SKM-1 (cell line): ENCODE results near the gene AQP5.

Experiments used
- DNase-seq: peaks from one replicate; lab custom pipeline; 2025; ENCODE audit not compliant: unreplicated experiment; lab: John Stamatoyannopoulos, UW

AQP5 gene

DNA sequence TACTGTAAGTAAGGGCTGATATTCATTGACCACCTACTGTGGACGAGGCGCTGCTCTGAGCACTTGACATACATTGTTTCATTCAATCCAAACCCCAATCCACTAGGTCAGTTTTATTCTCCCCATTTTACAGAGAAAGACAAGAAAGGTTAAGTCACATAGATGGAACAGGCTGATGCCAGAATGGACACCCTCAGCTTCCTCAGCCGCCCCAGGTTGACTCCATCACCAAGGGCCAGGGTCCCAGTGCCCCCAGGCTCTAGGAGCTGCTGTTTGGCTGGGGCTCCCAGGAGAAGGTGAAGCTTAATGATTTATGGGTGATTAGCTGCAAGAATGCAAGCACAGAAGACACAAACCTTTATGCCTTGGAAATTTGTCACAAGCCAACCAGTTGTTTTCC is 11.8 kb upstream of the AQP5 start:
- DNase-seq = no peak

DNA sequence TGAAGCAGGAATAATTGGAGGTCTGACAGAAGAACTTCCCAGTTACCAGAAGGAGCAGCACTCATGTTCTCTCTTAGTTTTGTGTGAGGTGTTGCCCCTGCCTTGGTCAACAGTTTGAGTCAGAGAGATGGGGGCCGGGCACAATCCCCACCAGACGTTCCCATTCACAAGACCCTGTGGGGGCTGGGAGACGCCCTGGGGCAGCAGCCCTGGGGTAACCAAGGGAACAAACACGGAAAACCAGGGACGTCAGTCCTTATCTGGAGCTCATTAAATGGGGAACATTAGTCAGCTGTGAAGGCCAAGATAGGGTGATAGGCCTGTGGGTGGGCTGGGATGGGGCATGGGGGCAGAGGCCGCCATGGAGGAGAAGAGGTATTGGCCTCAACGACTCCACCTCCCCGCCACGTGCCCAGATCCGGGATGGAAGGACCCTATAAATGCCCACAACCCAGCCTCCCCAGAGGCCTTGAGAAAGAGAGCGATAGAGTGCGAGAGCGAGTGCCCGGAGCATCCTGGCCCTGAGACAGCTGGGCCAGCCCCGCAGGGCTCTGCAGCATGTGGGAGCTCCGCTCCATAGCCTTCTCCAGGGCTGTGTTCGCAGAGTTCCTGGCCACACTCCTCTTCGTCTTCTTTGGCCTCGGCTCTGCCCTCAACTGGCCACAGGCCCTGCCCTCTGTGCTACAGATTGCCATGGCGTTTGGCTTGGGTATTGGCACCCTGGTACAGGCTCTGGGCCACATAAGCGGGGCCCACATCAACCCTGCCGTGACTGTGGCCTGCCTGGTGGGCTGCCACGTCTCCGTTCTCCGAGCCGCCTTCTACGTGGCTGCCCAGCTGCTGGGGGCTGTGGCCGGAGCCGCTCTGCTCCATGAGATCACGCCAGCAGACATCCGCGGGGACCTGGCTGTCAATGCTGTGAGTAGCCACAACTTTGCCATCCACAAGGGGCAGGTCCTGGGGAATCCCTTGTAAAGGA is 11.1 kb upstream of the AQP5 start, which contains the start of gene AQP2:
Gene AQP2, plus strand, starts transcription at position 465 of the 979 bp plus-strand sequence. Its CDS starts 94 bp downstream, at position 559.
- no peak for DNase-seq

DNA sequence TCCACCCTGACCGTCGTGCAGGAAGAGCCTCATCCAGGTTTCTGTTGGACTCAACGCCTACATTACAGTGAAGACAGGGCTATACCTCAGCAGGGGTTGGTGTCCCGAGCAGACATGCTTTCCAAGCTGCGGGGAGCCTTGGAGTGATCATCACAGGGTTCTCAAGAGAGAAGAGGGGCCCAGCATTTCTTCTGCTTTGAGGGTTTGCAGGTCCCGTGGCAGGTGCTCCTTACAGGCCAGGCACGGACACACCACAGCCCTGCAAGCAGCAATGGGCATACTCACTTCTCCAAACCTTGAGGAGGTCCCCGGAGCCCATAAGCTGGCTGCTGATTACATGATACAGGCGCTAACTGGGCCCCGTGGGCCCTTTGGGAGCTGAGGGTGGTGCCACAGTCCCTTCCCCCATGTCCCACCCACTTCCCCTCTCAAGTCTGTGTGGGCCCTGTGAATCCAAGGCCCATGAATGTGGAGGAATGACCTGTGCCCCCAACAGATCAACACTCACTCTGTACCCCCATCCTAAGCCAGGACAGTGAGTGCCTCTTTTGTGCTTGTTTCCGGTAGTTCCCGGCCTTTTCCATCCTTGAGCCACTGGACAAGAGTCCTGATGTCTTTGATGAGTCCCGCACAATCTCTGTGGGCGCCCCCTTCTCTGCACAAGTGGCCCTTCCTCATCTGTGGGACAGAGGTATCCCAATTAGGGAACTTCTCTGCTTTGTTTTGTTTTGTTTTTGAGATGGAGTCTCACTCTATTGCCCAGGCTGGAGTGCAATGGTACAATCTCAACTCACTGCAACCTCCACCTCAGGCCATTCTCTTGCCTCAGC is 10.0 kb upstream of the AQP5 start:
- DNase-seq = no peak

DNA sequence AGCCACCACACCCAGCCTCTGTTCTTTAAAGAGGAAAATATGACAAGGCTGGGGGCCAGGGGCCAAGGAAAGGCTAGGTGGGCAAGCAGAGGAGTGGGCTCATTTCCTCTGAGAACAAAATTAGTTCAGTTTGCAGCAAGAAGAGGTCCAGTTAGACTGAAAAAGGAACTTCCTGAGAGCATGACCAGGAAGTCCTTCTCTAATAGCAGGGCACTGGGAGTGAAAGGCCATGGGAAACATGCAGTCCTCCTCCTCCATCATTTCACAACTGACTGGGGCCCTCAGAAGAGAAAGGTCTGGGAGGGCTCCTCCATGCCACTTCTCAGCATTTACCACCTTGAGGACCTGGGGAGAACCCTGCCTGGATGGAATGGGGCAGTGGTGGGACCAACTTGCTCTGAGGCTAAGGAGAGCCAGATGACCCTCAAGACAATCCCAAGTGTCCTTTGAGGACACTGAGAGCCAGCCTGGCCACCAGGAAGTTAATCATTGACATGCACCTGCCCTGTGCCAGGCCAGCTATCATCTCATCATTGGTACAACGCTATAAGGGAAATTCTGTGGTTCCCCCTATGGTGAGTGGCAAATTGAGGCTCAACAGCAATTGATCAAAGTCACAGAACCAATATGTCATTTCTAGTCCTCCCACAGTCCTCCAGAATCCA is 9.1 kb upstream of the AQP5 start:
- no peak for DNase-seq

DNA sequence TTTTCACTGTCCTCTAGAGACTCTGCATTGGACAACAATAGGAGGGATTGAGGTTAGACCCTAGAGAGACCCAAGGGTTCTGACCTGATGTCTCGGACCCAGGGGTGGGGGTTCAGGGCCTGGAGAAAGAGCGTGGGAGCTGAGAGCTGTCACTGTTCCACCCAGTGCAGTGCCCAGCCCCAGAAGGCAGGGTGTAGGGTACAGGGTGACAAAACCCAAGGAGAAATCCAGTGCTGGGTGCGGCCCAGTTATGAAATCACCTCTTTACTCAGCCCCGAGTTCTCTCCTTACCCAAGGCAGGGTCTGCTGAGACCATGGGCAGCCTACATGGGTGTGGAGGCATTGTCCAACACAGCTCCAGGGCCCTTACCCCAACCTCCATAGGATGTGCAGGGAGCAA is 8.5 kb upstream of the AQP5 start:
- DNase-seq = no peak

DNA sequence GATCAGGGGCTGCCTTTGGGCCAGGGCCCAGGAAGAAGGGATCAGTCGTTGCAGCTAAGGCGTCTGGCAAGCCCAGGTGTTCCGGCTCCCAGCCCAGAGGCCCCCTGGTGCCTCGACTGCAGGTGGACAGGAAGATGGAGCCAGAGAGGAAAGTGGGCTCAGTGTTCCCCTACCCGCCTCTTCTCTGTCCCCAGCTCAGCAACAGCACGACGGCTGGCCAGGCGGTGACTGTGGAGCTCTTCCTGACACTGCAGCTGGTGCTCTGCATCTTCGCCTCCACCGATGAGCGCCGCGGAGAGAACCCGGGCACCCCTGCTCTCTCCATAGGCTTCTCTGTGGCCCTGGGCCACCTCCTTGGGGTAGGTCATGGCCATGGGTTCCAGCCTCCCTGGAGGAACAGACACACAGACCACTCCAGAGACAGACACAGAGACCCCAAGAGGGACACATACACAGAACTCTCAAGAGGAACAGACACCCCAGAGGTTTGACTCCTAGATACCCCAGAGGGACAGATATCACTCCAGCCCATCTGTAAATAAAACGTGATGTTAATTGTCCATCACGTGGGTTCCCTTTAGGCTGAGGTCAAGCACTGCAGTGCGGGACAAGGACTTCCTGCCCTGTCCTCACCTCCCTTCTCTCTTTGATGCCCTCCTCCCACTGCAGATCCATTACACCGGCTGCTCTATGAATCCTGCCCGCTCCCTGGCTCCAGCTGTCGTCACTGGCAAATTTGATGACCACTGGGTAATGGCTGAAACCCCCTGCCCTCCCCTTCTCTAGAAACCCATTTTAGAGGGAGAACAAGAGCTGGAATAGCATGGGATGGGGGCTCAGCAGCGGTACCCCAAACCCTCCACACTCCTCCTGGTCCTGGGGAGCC is 7.5 kb upstream of the AQP5 start:
- DNase-seq = no peak

DNA sequence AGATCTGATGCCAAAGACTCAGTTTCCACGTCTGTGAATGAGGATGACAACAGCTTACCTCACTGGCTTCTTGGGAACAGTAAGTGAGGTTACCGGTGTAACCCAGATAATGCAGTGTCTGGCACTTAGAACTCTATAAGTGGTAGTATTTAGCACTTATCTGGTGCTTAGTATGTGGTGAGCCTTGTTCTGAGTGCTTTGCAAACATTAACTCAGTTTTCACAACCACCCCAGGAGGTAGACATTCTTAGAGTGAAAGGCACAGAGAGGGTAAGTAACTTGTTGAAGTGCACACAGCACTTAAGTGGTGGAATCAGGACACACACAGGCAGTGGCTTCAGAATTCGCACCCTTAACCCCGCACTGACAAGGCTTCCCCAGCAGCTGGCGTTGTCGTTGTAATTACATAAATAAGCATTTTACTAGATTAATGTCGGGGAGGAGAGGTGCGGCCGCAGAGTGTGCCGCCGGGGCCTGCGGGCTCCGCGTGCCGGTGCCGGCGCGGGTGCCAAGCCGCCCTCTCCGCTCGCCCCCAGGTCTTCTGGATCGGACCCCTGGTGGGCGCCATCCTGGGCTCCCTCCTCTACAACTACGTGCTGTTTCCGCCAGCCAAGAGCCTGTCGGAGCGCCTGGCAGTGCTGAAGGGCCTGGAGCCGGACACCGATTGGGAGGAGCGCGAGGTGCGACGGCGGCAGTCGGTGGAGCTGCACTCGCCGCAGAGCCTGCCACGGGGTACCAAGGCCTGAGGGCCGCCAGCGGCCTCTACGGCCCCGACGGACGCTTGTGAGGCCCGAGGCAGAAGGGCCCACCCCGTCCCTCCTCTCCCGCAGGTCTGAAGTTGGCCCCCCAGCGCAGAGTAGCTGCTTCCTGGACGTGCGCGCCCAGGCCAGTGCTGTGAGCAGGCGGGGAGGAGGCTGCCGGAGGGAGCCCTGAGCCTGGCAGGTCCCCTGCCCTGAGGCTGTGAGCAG is 6.5 kb upstream of the AQP5 start:
- DNase-seq = no peak

DNA sequence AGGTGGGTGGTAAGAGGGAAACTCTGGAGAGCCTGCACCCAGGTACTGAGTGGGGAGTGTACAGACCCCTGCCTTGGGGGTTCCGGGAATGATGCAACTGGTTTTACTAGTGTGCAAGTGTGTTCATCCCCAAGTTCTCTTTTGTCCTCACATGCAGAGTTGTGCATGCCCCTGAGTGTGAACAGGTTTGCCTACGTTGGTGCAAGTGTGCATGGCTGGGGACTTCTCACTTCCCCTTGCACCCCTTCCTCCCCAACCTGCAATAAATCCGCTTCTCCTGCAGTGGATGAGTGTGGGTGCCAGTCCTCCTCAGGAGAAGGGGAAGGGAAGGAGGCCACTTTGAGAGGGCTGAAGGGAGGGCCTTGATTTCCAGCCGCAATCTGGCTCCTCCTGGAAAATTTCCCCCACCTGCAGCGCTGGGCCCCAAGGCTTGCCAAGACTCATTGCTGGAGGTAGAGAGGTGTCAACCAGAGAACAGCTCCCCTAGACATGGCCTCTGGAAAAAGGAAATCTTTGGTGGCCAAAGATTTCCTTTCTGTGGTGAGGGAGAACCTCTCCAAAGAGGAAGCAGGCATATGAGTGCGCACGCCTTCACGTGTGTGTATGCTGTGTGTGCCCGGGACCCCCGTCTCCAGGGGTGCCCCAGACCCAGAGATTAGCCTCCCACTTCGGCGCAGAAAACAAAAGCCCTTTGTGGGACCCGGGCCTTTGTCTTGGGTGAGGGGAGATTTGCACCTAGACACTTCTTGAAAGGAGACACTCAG is 5.6 kb upstream of the AQP5 start:
- no peak for DNase-seq

DNA sequence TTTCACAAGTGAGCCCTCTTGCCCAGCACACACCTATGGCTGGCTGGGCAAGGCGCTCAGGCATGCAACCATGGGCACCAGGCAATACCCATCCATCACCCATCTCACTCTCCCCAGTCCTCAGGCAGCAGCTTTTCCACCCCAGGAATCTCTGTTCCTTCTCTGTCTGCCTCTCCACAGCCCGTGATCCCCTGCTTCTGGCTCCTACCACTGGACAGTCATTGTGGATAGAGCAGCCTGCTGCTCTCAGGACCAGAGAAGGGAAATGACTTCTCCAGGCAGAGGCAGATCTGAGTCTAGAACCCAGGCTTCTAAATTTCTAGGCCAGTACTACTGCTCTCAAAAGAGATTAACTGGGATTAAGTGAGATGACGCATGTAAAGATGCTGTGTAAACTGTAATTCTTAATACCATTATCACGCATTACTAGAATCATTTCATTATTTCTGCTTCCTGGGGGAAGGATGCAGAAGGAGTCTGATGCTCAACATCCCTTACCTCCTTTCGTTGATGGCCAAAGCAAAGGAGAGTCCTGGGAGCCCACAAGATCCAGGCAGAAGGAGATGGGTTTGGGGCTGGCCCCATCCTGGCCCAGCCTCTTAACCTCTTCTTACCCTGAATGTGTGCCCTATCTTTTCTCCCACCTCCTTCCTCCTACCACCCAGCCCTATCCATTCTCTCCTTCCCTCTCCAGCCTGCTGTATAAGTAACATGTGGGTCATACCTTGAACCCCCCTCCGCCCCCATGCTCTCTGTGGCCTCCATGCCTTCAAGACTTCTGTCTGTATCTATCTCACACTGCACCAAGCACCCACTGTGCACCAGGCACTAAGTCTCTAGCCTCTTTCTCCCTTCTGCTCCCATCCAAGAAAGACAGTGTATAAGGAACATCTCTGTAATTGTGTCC is 4.8 kb upstream of the AQP5 start:
- DNase-seq = no peak

DNA sequence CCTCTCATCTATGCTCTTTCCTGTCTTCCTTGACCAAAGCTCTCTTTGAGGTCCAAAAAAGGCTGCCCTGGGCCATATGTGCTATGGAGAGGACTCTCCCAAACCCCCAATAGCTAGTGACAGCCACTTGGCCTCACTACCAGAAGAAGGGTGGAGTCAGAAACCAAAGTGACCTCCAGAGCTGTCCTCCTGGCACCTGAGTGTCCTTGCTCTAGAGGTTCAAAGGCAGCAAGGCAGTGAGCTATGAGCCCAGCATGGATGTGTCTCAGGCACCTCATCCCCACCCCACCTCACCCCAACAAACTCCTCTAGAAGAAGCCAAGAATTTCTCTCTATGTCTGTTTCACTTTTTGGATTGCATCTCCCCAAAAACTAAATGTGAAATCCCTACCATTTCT is 4.1 kb upstream of the AQP5 start:
- DNase-seq = no peak

DNA sequence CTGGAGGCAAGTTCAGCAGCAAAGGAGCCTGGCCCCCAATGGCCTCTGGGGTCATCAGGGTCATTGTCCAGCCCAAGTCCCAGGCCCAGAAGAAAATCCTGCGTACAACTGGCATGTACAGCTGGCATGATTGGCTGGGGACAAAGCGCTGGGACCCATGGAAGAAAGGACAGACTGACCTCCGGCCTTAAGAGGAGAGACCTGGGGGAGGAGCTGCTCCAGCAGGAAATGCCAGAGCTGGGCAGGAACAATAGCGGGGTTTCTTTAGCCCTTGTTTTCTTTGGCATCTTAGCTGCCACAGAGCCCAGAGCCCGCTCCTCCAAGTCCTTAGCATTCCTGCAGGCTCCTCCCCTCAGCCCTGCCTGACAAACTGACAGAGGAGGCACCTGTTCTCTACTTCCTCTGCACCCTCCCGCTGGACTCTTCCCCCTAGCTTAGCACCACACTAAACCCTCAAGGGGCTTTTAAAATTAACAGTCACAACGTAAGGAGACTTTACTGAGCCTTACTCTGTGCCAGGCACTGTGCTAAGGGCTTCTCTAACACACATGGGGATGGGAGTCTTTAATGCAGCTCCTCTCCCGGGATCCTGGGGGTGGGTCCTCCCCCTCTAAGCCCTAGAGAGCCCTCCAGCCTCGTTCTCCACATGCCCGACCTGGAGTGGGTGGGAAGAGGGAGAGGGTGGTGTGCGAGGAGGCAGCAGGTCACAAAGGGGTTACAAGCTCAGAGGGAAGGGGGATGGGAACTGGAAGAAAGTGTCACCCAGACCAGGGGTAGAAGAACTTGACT is 1.8 kb upstream of the AQP5 start:
- DNase-seq = no peak

DNA sequence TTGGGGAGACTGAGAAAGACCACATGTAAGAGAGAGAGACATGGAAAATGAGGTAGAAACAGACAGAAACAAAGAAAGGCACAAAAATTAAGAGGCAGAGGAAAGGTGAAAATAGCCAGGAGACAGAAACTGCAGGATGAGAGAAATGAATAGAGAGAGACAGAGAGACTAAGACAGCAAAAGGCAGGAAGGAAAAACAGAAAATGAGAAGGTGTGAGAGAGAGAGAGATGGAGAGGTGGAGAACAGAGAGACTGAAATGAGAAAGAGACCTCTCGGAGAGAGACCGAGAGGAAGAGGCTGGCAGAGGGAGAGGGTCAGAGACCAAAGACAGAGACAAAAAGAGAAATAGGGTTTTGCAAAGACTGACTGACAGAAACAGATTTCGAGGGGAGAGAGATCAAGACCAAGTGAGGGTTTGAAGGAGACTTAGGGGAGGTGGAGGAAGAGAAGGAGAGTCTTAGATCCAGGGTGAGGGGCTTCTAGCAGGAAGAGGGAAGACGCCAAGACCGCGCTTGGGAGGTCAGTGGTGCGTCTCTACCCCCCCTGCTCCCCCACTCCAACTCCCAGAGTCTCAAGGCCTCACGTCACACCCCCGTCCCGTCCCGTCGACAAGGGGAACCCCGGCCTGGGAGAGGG is 1.1 kb upstream of the AQP5 start:
- no peak for DNase-seq

DNA sequence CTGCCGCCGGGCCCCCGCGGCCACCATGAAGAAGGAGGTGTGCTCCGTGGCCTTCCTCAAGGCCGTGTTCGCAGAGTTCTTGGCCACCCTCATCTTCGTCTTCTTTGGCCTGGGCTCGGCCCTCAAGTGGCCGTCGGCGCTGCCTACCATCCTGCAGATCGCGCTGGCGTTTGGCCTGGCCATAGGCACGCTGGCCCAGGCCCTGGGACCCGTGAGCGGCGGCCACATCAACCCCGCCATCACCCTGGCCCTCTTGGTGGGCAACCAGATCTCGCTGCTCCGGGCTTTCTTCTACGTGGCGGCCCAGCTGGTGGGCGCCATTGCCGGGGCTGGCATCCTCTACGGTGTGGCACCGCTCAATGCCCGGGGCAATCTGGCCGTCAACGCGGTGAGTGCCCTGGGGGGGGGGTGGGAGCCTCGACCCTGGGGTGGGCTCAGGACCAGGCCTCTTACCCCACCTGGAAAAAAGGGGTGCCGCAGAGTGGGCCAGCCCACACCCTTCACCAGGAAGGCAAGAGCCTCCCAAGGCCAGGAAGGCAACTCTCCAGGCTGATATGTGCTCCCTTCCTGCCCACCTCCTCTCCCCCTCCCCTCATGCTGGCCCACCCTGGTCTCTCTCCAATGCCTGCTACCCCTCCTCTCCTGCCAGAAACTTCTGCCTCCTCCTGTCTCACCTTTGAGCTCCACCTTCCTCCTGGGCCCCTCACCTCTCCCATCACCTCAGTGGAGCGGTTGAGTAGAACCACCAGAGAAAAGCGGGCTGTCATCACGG is 507 bp downstream of the AQP5 start:
- no peak for DNase-seq

DNA sequence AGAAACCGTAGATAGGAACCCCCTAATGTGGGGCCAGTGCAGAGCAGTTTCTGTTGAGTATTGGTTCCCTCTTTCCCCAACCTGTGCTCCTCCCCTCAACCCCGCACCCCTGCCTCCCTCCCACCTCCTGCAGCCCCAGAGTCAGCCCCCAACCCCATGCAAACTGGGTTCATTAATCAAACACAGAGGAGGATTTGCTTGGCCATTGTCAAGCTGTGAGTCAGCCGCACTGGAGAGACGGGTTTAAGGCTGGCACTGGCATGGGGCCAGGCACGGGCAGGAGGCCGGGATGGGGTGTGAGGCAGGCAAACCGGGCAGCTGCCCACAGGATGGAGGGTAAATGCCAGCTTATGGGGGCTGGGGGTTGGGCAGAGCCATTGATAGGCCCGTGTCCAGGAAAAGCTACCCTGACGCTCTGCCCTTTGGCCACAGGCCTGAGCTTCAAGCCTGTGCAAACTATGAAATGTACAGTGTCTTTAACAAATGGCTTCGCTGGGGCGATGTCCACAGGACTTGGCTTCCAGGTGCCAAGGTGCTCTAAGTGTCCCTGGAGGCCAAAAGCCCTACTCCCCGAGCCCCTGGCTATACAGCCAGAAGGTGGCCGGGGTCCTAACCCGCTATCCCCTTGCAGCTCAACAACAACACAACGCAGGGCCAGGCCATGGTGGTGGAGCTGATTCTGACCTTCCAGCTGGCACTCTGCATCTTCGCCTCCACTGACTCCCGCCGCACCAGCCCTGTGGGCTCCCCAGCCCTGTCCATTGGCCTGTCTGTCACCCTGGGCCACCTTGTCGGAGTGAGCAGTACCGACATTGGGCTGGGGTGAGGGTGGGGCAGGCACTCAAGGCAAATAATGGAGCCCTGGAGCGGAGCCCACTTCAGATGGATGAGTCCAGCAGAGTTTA is 1.4 kb downstream of the AQP5 start:
- DNase-seq = no peak
